IMR-90 (cell line): Measurements from ENCODE around the gene TGM2. TPM values are rescaled to one million over a fixed set of nuclear protein-coding genes. Genes with fewer than 3 reads are reported as not detected.

Experiments used
- ATAC-seq: fragments of 200-7000 bp; cut with Tn5 transposase; 2 replicates; pipeline ENCODE4 v1.9.1; 2020; ENCODE audit warnings: low read depth, mild to moderate bottlenecking, moderate library complexity
- BruUV-seq: library from RNA; stranded (reverse); fragments of 400-500 nt; replicated peaks from 2 replicates; lab custom pipeline; 2021; lab: Mats Ljungman, UMichigan
- CTCF ChIA-PET: fragments of 300-600 bp; formaldehyde crosslinking; extraction: SDS; loops from one replicate; lab custom pipeline; 2021; ENCODE audit warnings: antibody characterized with exemption; lab: Yijun Ruan, JAX
- POLR2A ChIA-PET: fragments of 300-600 bp; sonication (Branson Sonifier 250); formaldehyde crosslinking; loops from one replicate; lab custom pipeline; 2022; ENCODE audit warnings: antibody characterized with exemption; ENCODE audit not compliant: unreplicated experiment; lab: Charles Lee
- DNase-seq: peaks from one replicate; pipeline ENCODE4 v3.0.0; 2013
- H2AFZ ChIP-seq: replicated peaks from 2 replicates; pipeline ENCODE3; 2013; ENCODE audit warnings: low read length, mild to moderate bottlenecking; ENCODE audit not compliant: poor library complexity
- H2AK5ac ChIP-seq: 2 replicates; pipeline ENCODE4 v1.6.1; 2013; ENCODE audit warnings: low read depth, low read length, inconsistent platforms
- H2AK9ac ChIP-seq: replicated peaks from 2 replicates; pipeline ENCODE3; 2013; ENCODE audit warnings: mild to moderate bottlenecking, low read depth, low read length, moderate library complexity; ENCODE audit not compliant: poor library complexity
- H2BK120ac ChIP-seq: 2 replicates; pipeline ENCODE4 v1.6.1; 2013; ENCODE audit warnings: low read depth, low read length, inconsistent platforms
- H2BK15ac ChIP-seq: 3 replicates; pipeline ENCODE4 v1.6.1; 2013; ENCODE audit warnings: low read depth, low read length, inconsistent platforms
- H2BK20ac ChIP-seq: 2 replicates; pipeline ENCODE4 v1.6.1; 2013; ENCODE audit warnings: low read depth, mild to moderate bottlenecking, inconsistent platforms, low read length, moderate library complexity
- H2BK5ac ChIP-seq: 2 replicates; pipeline ENCODE4 v1.6.1; 2013; ENCODE audit warnings: mild to moderate bottlenecking, low read depth, low read length, inconsistent platforms; ENCODE audit not compliant: poor library complexity, severe bottlenecking
- H3K14ac ChIP-seq: replicated peaks from 2 replicates; pipeline ENCODE4 v1.6.1; 2013; ENCODE audit warnings: low read depth, low read length, inconsistent platforms
- H3K18ac ChIP-seq: 2 replicates; pipeline ENCODE4 v1.6.1; 2013; ENCODE audit warnings: low read depth, low read length, control low read depth
- H3K23ac ChIP-seq: 2 replicates; pipeline ENCODE4 v1.6.1; 2013; ENCODE audit warnings: low read depth, low read length, inconsistent platforms
- H3K27ac ChIP-seq: 2 replicates; pipeline ENCODE4 v1.5.1; 2013; ENCODE audit warnings: mild to moderate bottlenecking, control low read depth, low read length; ENCODE audit not compliant: insufficient read depth
- H3K27me3 ChIP-seq: 2 replicates; pipeline ENCODE4 v1.6.1; 2013; ENCODE audit warnings: low read length; ENCODE audit not compliant: control insufficient read depth, insufficient read depth
- H3K36me3 ChIP-seq: 2 replicates; pipeline ENCODE4 v1.6.1; 2013; ENCODE audit warnings: low read length, mixed read lengths; ENCODE audit not compliant: control insufficient read depth, insufficient read depth
- H3K4ac ChIP-seq: 2 replicates; pipeline ENCODE4 v1.6.1; 2013; ENCODE audit warnings: low read depth, low read length, inconsistent platforms
- H3K4me1 ChIP-seq: 2 replicates; pipeline ENCODE4 v1.6.1; 2013; ENCODE audit warnings: low read length, mixed read lengths; ENCODE audit not compliant: control insufficient read depth, insufficient read depth
- H3K4me2 ChIP-seq: 2 replicates; pipeline ENCODE4 v1.6.1; 2013; ENCODE audit warnings: low read depth, mild to moderate bottlenecking, control low read depth, low read length, moderate library complexity
- H3K4me3 ChIP-seq: 2 replicates; pipeline ENCODE4 v1.5.1; 2013; ENCODE audit warnings: low read depth, mild to moderate bottlenecking, control low read depth, low read length, moderate library complexity; ENCODE audit not compliant: insufficient read depth
- H3K56ac ChIP-seq: 2 replicates; pipeline ENCODE4 v1.6.1; 2013; ENCODE audit warnings: low read length, inconsistent platforms; ENCODE audit not compliant: insufficient read depth; ENCODE audit errors: extremely low read depth
- H3K79me1 ChIP-seq, 2 experiments: 2 replicates each; pipeline ENCODE4 v1.6.1; 2013; ENCODE audit warnings: low read length in 2 of 2, inconsistent platforms in 1 of 2, low read depth in 1 of 2
- H3K9ac ChIP-seq: 2 replicates; pipeline ENCODE4 v1.6.1; 2013; ENCODE audit warnings: low read depth, low read length, control low read depth
- H3K9me1 ChIP-seq: 2 replicates; pipeline ENCODE4 v1.6.1; 2013; ENCODE audit warnings: low read length, inconsistent platforms; ENCODE audit not compliant: insufficient read depth
- H3K9me3 ChIP-seq: 2 replicates; pipeline ENCODE4 v1.6.1; 2013; ENCODE audit warnings: low read length; ENCODE audit not compliant: control insufficient read depth, insufficient read depth
- H4K20me1 ChIP-seq: 2 replicates; pipeline ENCODE4 v1.6.1; 2013; ENCODE audit warnings: low read length, inconsistent platforms; ENCODE audit not compliant: insufficient read depth
- H4K5ac ChIP-seq: 2 replicates; pipeline ENCODE4 v1.6.1; 2013; ENCODE audit warnings: mild to moderate bottlenecking, low read depth, low read length, control low read depth
- H4K8ac ChIP-seq, 2 experiments: 2 replicates each; pipeline ENCODE4 v1.6.1; 2013; ENCODE audit warnings: low read depth in 2 of 2, low read length in 2 of 2, control low read depth in 1 of 2, inconsistent platforms in 1 of 2
- H4K91ac ChIP-seq: 2 replicates; pipeline ENCODE4 v1.6.1; 2013; ENCODE audit warnings: low read depth, low read length, inconsistent platforms; ENCODE audit not compliant: insufficient read depth
- BHLHE40 ChIP-seq: fragments of 150-350 bp; IDR thresholded peaks from 2 replicates; pipeline ENCODE4 v1.6.1; 2016; ENCODE audit warnings: mild to moderate bottlenecking, low read depth, low read length
- CEBPB ChIP-seq: IDR thresholded peaks from 2 replicates; pipeline ENCODE4 v1.6.1; 2012; ENCODE audit warnings: low read depth, low read length, improper control_type of control experiment
- CHD1 ChIP-seq: IDR thresholded peaks from 2 replicates; pipeline ENCODE4 v1.6.1; 2012; ENCODE audit warnings: low read depth, low read length, improper control_type of control experiment
- CTCF ChIP-seq: conservative IDR thresholded peaks from 2 replicates; pipeline ENCODE4 v1.5.1; 2012; ENCODE audit warnings: mild to moderate bottlenecking, low read depth, low read length, improper control_type of control experiment
- ELK1 ChIP-seq: fragments of 150-350 bp; IDR thresholded peaks from 2 replicates; pipeline ENCODE4 v1.6.1; 2016; ENCODE audit warnings: low read depth, mild to moderate bottlenecking, low read length, moderate library complexity, borderline replicate concordance
- FOS ChIP-seq: fragments of 150-350 bp; IDR thresholded peaks from 2 replicates; pipeline ENCODE4 v1.6.1; 2016; ENCODE audit warnings: low read depth, low read length
- MAFK ChIP-seq: IDR thresholded peaks from 2 replicates; pipeline ENCODE4 v1.6.1; 2012; ENCODE audit warnings: low read depth, low read length, improper control_type of control experiment
- MAZ ChIP-seq: IDR thresholded peaks from 2 replicates; pipeline ENCODE4 v1.6.1; 2012; ENCODE audit warnings: low read depth, mild to moderate bottlenecking, low read length, improper control_type of control experiment, moderate library complexity, borderline replicate concordance
- MXI1 ChIP-seq: IDR thresholded peaks from 2 replicates; pipeline ENCODE4 v1.6.1; 2012; ENCODE audit warnings: low read depth, mild to moderate bottlenecking, low read length, moderate library complexity, borderline replicate concordance
- NFE2L2 ChIP-seq: fragments of 150-350 bp; IDR thresholded peaks from 2 replicates; pipeline ENCODE4 v1.6.1; 2016; ENCODE audit warnings: low read depth, mild to moderate bottlenecking, low read length
- POLR2A ChIP-seq: IDR thresholded peaks from 2 replicates; pipeline ENCODE4 v1.6.1; 2012; ENCODE audit warnings: mild to moderate bottlenecking, low read depth, low read length
- RAD21 ChIP-seq: IDR thresholded peaks from 2 replicates; pipeline ENCODE4 v1.6.1; 2012; ENCODE audit warnings: low read length, improper control_type of control experiment
- RCOR1 ChIP-seq: IDR thresholded peaks from 2 replicates; pipeline ENCODE4 v1.6.1; 2012; ENCODE audit warnings: mild to moderate bottlenecking, low read length, improper control_type of control experiment; ENCODE audit not compliant: insufficient replicate concordance
- RFX5 ChIP-seq: IDR thresholded peaks from 2 replicates; pipeline ENCODE4 v1.8.0; 2012; ENCODE audit warnings: low read depth, mild to moderate bottlenecking, low read length, moderate library complexity
- SMC3 ChIP-seq: fragments of 150-350 bp; IDR thresholded peaks from 2 replicates; pipeline ENCODE4 v1.6.1; 2016; ENCODE audit warnings: low read depth, mild to moderate bottlenecking, antibody characterized with exemption, low read length, moderate library complexity
- WGBS, 2 experiments: methylation state at CpG; one replicate each; pipeline versions ENCODE4 v1.1.5 to v1.1.7; 2013; ENCODE audit warnings: missing lambda C conversion rate in 2 of 2; ENCODE audit not compliant: insufficient read length in 1 of 2; ENCODE audit errors: extremely low coverage in 2 of 2; 5-methylcytosine and 5-hydroxymethylcytosine counted together
- dilution Hi-C: fragments of 300-500 bp; cut with HindIII; formaldehyde crosslinking; loops from one replicate; pipeline ENCODE4 v1.14.3; 2018; ENCODE audit warnings: low sequenced_read_pairs; ENCODE audit not compliant: unreplicated experiment
- in situ Hi-C: fragments of 300-500 bp; cut with MboI; formaldehyde crosslinking; loops from 3 replicates; pipeline ENCODE4 v1.14.3; 2019; ENCODE audit warnings: low sequenced_read_pairs, inconsistent platforms, mixed read lengths
- intact Hi-C: fragments of 100-400 bp; cut with micrococcal nuclease; formaldehyde crosslinking; loops from 2 replicates; pipeline ENCODE4 v1.10.0; 2022
- polyA plus RNA-seq, 3 experiments: library from polyadenylated mRNA; depleted of rRNA; stranded (reverse); fragments of >200 nt; gene quantifications; 2 replicates each; pipeline ENCODE4 v1.2.3, GENCODE V29; 2012; ENCODE audit warnings: low replicate concordance in 1 of 3
- total RNA-seq: library from RNA; depleted of rRNA; stranded (reverse); fragments of >200 nt; gene quantifications from 2 replicates; pipeline ENCODE4 v1.2.3, GENCODE V29; 2012

The TGM2 gene
- total and polyA plus RNA-seq, 2 of the 4 experiments (the other 2 are of a cell fraction) = 239 to 268 TPM

- DNase-seq (no peak), ATAC-seq (no peak)
- Histone ChIP-seq H3K9me1 (peaks cover 26% of the 10 kb centered on the region), H4K8ac (peak overlapping the region; percentile 13 to 50; a peak in 1 of 4 replicates), H2BK5ac (peak overlapping the region; percentile 60), H3K18ac (no peak overlapping the region), H3K9ac (no peak overlapping the region), H3K9me3 (no peaks in the 10 kb centered on the region), H3K27ac (0 out of 2 replicates have a peak overlapping the region, but pooled peaks have one; percentile 17), H2BK15ac (0 out of 3 replicates have a peak overlapping the region, but pooled peaks have one; percentile 9), H3K36me3 (peaks cover 18% of the 10 kb centered on the region), H2AK5ac (peak overlapping the region; percentile 39), H2AK9ac (no peak overlapping the region), H3K4ac (peak overlapping the region; percentile 34; the same call in 1 of the 2 replicates), H3K4me2 (no peak overlapping the region), H3K56ac (no peak overlapping the region), H4K5ac (no peak overlapping the region), H4K20me1 (no peaks in the 10 kb centered on the region), H2BK120ac (peak overlapping the region; percentile 36; the same call in 1 of the 2 replicates), H3K4me1 (peaks cover 26% of the 10 kb centered on the region), H2AFZ (no peak overlapping the region), H2BK20ac (peak overlapping the region; percentile 5; the same call in 1 of the 2 replicates), H3K14ac (no peak overlapping the region), H3K79me1 (peaks cover 15 to 55% of the 10 kb centered on the region in 2 experiments), H4K91ac (no peak overlapping the region), H3K27me3 (no peaks in the 10 kb centered on the region), H3K23ac (peak overlapping the region; percentile 30; the same call in 1 of the 2 replicates), H3K4me3 (no peak overlapping the region)
- POLR2A ChIA-PET = no interaction called here
- intact Hi-C loops = no loop called here
- CTCF ChIA-PET = no interaction called here
- in situ Hi-C loops = no loop called here
- no TSS peak for BruUV-seq
- 88% methylated on average over 6 of the region's 12 CpGs; no CpG with 5 or more reads in 1 of the 2 experiments for WGBS, 2 experiments
- dilution Hi-C loops = no loop called here
- TF ChIP-seq CEBPB (no peak), POLR2A (no peak), RCOR1 (no peak), NFE2L2 (no peak), ELK1 (no peak), MAZ (no peak), CTCF (no peak), SMC3 (no peak), CHD1 (no peak), BHLHE40 (no peak), MXI1 (no peak), MAFK (no peak), RAD21 (no peak), RFX5 (no peak), FOS (no peak)
Observed at GRCh38 chr20:38092260-38092857, 72.7 kb downstream of the TGM2 start.
